Esophagus squamous epithelium (tissue), 5 donors: Measurements from ENCODE around the gene HSFX2. TPM values are rescaled to one million over a fixed set of nuclear protein-coding genes. Genes with fewer than 3 reads are reported as not detected.
"Not testable (repeated sequence)": the region's sequence is repeated elsewhere in the genome, so short reads cannot be mapped to it uniquely, and the experiment has no call there.

ENCODE experiments used
- DNase-seq: peaks from one replicate; lab custom pipeline; 2025; lab: John Stamatoyannopoulos, UW
- H3K27ac ChIP-seq, 4 donors: fragments of 200-600 bp; sonication (generic); one replicate each; pipeline ENCODE4 v1.5.1; 2016 to 2019; ENCODE audit warnings: mild to moderate bottlenecking in 1 of 4
- H3K27me3 ChIP-seq, 4 donors: fragments of 200-600 bp; sonication (generic); 1 replicate in 3 of 4; 2 replicates in 1 of 4; pipeline versions ENCODE4 v1.5.1 to v1.6.0; 2017 to 2021; ENCODE audit warnings: antibody characterized with exemption in 1 of 4
- H3K36me3 ChIP-seq, 3 donors: fragments of 200-600 bp; sonication (generic); one replicate each; pipeline ENCODE4 v1.5.1; 2016 to 2019
- H3K4me1 ChIP-seq, 3 donors: fragments of 200-600 bp; sonication (generic); one replicate each; pipeline ENCODE4 v1.5.1; 2017 to 2019
- H3K4me3 ChIP-seq, 4 donors: fragments of 200-600 bp; sonication (generic); 1 replicate in 3 of 4; 2 replicates in 1 of 4; pipeline ENCODE4 v1.5.1; 2016 to 2019; ENCODE audit warnings: mild to moderate bottlenecking in 2 of 4, moderate library complexity in 1 of 4
- H3K9me3 ChIP-seq, 3 donors: fragments of 200-600 bp; sonication (generic); one replicate each; pipeline ENCODE4 v1.5.1; 2016 to 2019
- POLR2A ChIP-seq, 4 donors: fragments of 450-650 bp; IDR thresholded peaks; one replicate each; pipeline ENCODE4 v1.6.1; 2017; ENCODE audit warnings: antibody characterized with exemption in 4 of 4, mild to moderate bottlenecking in 4 of 4, moderate library complexity in 3 of 4
- WGBS, 2 donors: methylation state at CpG; one replicate each; pipeline ENCODE4 v1.1.5; 2018; 5-methylcytosine and 5-hydroxymethylcytosine counted together
- intact Hi-C: fragments of 100-400 bp; cut with DNase I; formaldehyde crosslinking; loops from one replicate; pipeline ENCODE4 v1.15.0; 2022
- total RNA-seq, 4 donors: library from RNA; depleted of rRNA; stranded (reverse); fragments of >200 nt; gene quantifications; one replicate each; pipeline ENCODE4 v1.1.0, GENCODE V29; 2016
- TF ChIP-seq, protein P1 (sequence below), 6 experiments: fragments of 450-650 bp in 4 of 6; fragments of 200-600 bp in 2 of 6; sonication (generic) in 2 of 6; IDR thresholded peaks; one replicate each; pipeline ENCODE4 v1.5.1; 2016 to 2019; ENCODE audit warnings: antibody characterized with exemption in 6 of 6, mild to moderate bottlenecking in 4 of 6, moderate library complexity in 4 of 6
- donor health status: DM: yes; HTN: yes; CAD: no.

HSFX2 gene
- total RNA-seq, 4 donors from 2014 or later, result 1.2 TPM; not detected in 3

DNA sequence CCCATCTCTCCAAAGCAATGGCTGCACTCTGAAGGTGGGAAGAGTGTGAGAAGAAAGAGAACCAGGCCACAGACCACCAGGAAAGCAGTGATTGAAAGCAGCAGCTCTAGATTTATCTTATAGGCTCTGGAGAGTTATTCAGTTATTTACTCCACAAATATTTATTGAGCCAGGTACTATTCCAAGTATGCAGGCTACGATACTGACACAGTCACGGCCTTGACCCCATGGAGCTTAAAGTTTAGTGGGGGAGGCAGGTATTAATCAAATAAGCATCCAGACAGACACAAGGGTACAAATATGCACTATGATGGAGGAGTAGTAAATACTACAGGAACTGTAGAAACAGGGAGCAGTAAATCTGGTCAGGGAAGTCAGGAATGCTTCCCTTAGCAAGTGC lies 33.7 kb upstream of the HSFX2 start:
- WGBS, 2 donors, result 71 to 100% methylated on average over 2 of the region's 2 CpGs
- no peak for TF ChIP-seq POLR2A (IDR thresholded peaks at IDR 0.05)
- TF ChIP-seq, protein P1, sequence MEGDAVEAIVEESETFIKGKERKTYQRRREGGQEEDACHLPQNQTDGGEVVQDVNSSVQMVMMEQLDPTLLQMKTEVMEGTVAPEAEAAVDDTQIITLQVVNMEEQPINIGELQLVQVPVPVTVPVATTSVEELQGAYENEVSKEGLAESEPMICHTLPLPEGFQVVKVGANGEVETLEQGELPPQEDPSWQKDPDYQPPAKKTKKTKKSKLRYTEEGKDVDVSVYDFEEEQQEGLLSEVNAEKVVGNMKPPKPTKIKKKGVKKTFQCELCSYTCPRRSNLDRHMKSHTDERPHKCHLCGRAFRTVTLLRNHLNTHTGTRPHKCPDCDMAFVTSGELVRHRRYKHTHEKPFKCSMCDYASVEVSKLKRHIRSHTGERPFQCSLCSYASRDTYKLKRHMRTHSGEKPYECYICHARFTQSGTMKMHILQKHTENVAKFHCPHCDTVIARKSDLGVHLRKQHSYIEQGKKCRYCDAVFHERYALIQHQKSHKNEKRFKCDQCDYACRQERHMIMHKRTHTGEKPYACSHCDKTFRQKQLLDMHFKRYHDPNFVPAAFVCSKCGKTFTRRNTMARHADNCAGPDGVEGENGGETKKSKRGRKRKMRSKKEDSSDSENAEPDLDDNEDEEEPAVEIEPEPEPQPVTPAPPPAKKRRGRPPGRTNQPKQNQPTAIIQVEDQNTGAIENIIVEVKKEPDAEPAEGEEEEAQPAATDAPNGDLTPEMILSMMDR (IDR thresholded peaks at IDR 0.05), result no peak
- H3K27me3 ChIP-seq, result no peaks in the 10 kb centered on the region
- DNase-seq, result no peak
- peak overlapping the region in 2 of 4 donors; percentile 32 to 55 for H3K27ac ChIP-seq
- H3K4me3 ChIP-seq, result no peak overlapping the region
- intact Hi-C loops, result no loop called here
- H3K4me1 ChIP-seq, result peaks cover 0 to 77% (median 6%) of the 10 kb centered on the region in 3 donors
- H3K36me3 ChIP-seq, result no peaks in the 10 kb centered on the region
- H3K9me3 ChIP-seq, result no peaks in the 10 kb centered on the region

DNA sequence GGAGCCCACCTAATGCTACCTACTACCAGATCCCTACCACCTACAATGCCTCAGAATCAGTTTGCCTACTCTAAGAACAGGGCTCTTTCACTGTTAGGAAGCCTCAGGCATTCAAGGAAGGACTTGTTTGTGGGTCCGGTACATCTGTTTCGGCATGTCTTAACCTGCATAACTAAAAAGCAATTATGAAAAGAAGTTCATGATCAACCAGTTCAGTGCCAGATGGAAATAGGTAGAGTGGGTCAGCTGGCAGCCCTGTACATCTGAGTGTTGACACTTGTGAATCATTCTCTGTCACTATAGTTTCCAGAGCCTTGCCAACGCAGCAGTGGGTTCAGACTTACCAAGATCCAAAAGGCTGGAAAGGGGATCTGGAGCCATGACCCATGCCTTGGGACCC lies 33.2 kb upstream of the HSFX2 start:
- Histone ChIP-seq H3K27ac (peak overlapping the region in 2 of 4 donors; percentile 49 to 57), H3K36me3 (no peaks in the 10 kb centered on the region), H3K9me3 (no peaks in the 10 kb centered on the region), H3K4me3 (no peak overlapping the region), H3K4me1 (peaks cover 0 to 76% (median 6%) of the 10 kb centered on the region in 3 donors), H3K27me3 (no peaks in the 10 kb centered on the region)
- TF ChIP-seq, protein P1 (IDR thresholded peaks at IDR 0.05), result no peak
- no peak for TF ChIP-seq POLR2A (IDR thresholded peaks at IDR 0.05)
- 60 to 72% methylated on average over 1 to 3 of the region's 3 CpGs for WGBS, 2 donors
- intact Hi-C loops, result no loop called here
- DNase-seq, result no peak

DNA sequence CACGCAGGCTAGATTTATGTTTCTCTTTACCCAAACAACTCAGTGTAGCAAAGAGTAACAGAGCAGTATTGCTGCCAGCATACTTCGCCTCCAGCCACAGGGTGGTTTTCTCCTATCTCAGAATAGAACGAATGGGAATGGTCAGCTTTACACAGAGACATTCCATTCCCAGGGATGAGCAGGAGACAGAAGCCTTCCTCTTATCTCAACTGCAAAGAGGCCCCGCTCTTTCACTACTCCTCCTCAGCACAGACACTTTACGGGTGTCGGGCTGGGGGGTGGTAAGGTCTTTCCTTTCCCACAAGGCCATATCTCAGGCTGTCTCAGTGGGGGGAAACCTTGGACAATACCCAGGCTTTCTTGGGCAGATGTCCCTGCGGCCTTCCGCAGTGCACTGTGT lies 31.7 kb upstream of the HSFX2 start:
- H3K4me3 ChIP-seq, DNase-seq, H3K27ac ChIP-seq, intact Hi-C loops, H3K9me3 ChIP-seq, H3K27me3 ChIP-seq, H3K36me3 ChIP-seq: not testable (repeated sequence)
- peaks cover 0 to 65% (median 6%) of the 10 kb centered on the region in 3 donors for H3K4me1 ChIP-seq
- WGBS, 2 donors, result 80% methylated on average over 4 to 8 of the region's 8 CpGs

DNA sequence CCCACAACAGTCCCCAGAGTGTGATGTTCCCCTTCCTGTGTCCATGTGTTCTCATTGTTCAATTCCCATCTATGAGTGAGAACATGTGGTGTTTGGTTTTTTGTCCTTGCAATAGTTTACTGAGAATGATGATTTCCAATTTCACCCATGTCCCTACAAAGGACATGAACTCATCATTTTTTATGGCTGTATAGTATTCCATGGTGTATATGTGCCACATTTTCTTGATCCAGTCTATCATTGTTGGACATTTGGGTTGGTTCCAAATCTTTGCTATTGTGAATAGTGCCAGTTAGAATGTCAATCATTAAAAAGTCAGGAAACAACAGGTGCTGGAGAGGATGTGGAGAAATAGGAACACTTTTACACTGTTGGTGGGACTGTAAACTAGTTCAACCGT lies 24.5 kb upstream of the HSFX2 start:
- intact Hi-C loops, result not testable (repeated sequence)
- 60% methylated on average over 1 of the region's 1 CpG; no CpG with 5 or more reads in 1 of the 2 donors for WGBS, 2 donors

DNA sequence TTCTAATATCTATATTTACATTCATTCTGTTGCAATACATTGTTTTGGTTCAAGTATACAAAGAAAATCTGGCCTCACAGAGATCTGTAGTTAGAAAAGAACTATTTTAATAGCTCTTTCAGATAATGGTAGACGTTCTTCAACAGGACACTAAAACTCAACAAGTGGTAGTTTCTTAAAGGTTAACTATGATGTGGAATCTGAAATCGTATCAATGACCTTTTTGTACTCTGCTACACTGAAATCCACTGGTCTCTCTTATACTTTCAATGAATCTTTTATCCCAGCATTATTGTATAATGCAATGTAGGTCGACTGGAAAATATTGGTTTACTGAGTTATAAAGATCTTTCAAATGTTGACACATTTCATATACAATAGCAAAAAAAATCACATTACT lies 23.8 kb upstream of the HSFX2 start:
- H3K4me3 ChIP-seq, result no peak overlapping the region
- DNase-seq, result no peak
- H3K27ac ChIP-seq, result no peak overlapping the region
- H3K9me3 ChIP-seq, result no peaks in the 10 kb centered on the region
- 58 to 92% methylated on average over 3 of the region's 3 CpGs for WGBS, 2 donors
- TF ChIP-seq POLR2A (IDR thresholded peaks at IDR 0.05), result no peak
- TF ChIP-seq, protein P1 (IDR thresholded peaks at IDR 0.05), result no peak
- no peaks in the 10 kb centered on the region for H3K27me3 ChIP-seq
- intact Hi-C loops, result no loop called here
- H3K4me1 ChIP-seq, result peaks cover 0 to under 1% (median 0%) of the 10 kb centered on the region in 3 donors
- no peaks in the 10 kb centered on the region for H3K36me3 ChIP-seq

More for the DNA sequence above, 24.5 kb upstream of the HSFX2 start:
- not testable (repeated sequence) for H3K9me3 ChIP-seq, H3K36me3 ChIP-seq, H3K27ac ChIP-seq, H3K4me1 ChIP-seq, H3K27me3 ChIP-seq, DNase-seq, H3K4me3 ChIP-seq

DNA sequence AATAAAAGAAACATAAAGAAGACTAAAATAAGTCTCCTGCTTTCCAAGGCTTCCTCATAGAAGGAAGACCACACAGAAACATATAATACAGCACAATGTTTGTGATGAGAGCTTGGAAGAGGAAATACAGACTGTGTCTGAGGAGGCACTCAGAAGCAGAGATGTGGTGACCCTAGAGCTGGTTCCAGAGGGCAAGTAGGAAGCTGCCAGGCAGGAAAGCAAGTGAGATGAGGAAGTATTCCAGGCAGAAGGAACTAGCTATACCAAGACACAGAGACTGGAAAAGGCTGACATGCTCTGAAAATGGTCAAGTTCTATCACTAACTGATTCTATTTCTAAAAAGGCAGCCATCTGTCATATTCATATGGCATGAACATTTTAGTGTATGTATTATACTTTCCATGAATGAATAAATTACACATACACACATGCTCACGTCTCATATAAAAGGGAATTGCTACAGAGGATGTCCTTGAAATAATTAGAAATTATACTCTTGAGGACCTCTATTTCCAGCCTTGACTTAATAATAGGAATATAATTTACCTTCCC lies 16.6 kb upstream of the HSFX2 start:
- no peaks in the 10 kb centered on the region for H3K27me3 ChIP-seq
- H3K4me1 ChIP-seq, result peaks cover 0 to 4% (median 0%) of the 10 kb centered on the region in 3 donors
- no peak overlapping the region for H3K27ac ChIP-seq
- TF ChIP-seq, protein P1 (IDR thresholded peaks at IDR 0.05), result no peak
- TF ChIP-seq POLR2A (IDR thresholded peaks at IDR 0.05), result no peak
- no peak for DNase-seq
- WGBS, 2 donors, result 63 to 80% methylated on average over 1 of the region's 1 CpG
- no peak overlapping the region for H3K4me3 ChIP-seq
- H3K36me3 ChIP-seq, result peaks cover 0 to 20% (median 0%) of the 10 kb centered on the region in 3 donors
- intact Hi-C loops, result no loop called here
- no peaks in the 10 kb centered on the region for H3K9me3 ChIP-seq
